Type B pancreatic cell (in vitro differentiated cells): Measurements from ENCODE around the gene FLYWCH1. TPM values are rescaled to one million over a fixed set of nuclear protein-coding genes. Genes with fewer than 3 reads are reported as not detected.

ENCODE experiments used
- DNase-seq: peaks from one replicate; pipeline ENCODE4 v3.0.0; 2021; ENCODE audit warnings: mixed read lengths; ENCODE audit not compliant: unreplicated experiment; ENCODE audit errors: extremely low spot score
- H3K27ac Mint-ChIP-seq: 2 replicates; pipeline ENCODE4 v1.8.0; 2021; ENCODE audit warnings: mild to moderate bottlenecking, mixed read lengths
- H3K27me3 Mint-ChIP-seq: 2 replicates; pipeline ENCODE4 v1.8.0; 2021; ENCODE audit warnings: mixed read lengths
- H3K36me3 Mint-ChIP-seq: 2 replicates; pipeline ENCODE4 v1.8.0; 2021; ENCODE audit warnings: mixed read lengths
- H3K4me1 Mint-ChIP-seq: one replicate; pipeline ENCODE4 v1.8.0; 2021; ENCODE audit warnings: mixed read lengths; ENCODE audit not compliant: unreplicated experiment
- H3K4me3 Mint-ChIP-seq: 2 replicates; pipeline ENCODE4 v1.8.0; 2021; ENCODE audit warnings: mild to moderate bottlenecking, mixed read lengths
- H3K9me3 Mint-ChIP-seq: 2 replicates; pipeline ENCODE4 v1.8.0; 2021; ENCODE audit warnings: mixed read lengths
- total RNA-seq: library from RNA; stranded (reverse); gene quantifications from 2 replicates; pipeline ENCODE4 v1.2.1, GENCODE V29; 2021; ENCODE audit warnings: low replicate concordance
- TF ChIP-seq, protein P1 (sequence below): fragments of 200-600 bp; sonication (generic); conservative IDR thresholded peaks from 2 replicates; pipeline ENCODE4 v1.5.0; 2021; ENCODE audit warnings: antibody characterized with exemption, mild to moderate bottlenecking

The FLYWCH1 gene
- total RNA-seq, 1 donor from 2014 or later, result 28.6 TPM

DNA sequence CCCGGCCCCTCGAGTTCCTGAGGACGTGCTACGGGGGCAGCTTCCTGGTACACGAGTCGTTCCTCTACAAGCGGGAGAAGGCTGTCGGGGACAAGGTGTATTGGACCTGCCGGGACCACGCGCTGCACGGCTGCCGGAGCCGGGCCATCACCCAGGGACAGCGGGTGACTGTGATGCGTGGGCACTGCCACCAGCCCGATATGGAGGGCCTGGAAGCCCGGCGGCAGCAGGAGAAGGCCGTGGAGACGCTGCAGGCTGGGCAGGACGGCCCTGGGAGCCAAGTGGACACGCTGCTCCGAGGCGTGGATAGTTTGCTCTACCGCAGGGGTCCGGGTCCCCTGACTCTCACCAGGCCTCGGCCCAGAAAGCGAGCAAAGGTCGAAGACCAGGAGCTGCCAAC, 21.4 kb downstream of the FLYWCH1 start:
- no peak for DNase-seq
- TF ChIP-seq, protein P1, sequence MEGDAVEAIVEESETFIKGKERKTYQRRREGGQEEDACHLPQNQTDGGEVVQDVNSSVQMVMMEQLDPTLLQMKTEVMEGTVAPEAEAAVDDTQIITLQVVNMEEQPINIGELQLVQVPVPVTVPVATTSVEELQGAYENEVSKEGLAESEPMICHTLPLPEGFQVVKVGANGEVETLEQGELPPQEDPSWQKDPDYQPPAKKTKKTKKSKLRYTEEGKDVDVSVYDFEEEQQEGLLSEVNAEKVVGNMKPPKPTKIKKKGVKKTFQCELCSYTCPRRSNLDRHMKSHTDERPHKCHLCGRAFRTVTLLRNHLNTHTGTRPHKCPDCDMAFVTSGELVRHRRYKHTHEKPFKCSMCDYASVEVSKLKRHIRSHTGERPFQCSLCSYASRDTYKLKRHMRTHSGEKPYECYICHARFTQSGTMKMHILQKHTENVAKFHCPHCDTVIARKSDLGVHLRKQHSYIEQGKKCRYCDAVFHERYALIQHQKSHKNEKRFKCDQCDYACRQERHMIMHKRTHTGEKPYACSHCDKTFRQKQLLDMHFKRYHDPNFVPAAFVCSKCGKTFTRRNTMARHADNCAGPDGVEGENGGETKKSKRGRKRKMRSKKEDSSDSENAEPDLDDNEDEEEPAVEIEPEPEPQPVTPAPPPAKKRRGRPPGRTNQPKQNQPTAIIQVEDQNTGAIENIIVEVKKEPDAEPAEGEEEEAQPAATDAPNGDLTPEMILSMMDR, result no peak
- H3K27me3 Mint-ChIP-seq, result no peaks in the 10 kb centered on the region
- no peaks in the 10 kb centered on the region for H3K9me3 Mint-ChIP-seq
- H3K36me3 Mint-ChIP-seq, result no peaks in the 10 kb centered on the region
- H3K4me1 Mint-ChIP-seq, result no peaks in the 10 kb centered on the region
- H3K4me3 Mint-ChIP-seq, result no peak overlapping the region
- no peak overlapping the region for H3K27ac Mint-ChIP-seq

DNA sequence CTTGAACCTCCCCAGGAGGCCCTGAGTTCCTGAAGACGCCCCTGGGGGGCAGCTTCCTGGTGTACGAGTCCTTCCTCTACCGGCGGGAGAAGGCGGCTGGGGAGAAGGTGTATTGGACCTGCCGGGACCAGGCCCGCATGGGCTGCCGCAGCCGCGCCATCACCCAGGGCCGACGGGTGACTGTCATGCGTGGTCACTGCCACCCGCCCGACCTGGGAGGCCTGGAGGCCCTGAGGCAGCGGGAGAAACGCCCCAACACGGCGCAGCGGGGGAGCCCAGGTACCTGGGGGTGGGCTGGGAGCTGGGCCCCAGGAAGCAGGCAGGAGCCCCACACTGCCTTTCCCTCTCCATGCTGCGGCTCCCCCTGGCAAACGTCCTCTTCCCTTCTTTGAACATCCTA, 22.0 kb downstream of the FLYWCH1 start:
- Mint-ChIP-seq H3K9me3 (no peaks in the 10 kb centered on the region), H3K4me3 (no peak overlapping the region), H3K27ac (no peak overlapping the region), H3K27me3 (no peaks in the 10 kb centered on the region), H3K36me3 (no peaks in the 10 kb centered on the region), H3K4me1 (no peaks in the 10 kb centered on the region)
- DNase-seq, result no peak
- TF ChIP-seq, protein P1, result no peak

- Mint-ChIP-seq H3K9me3 (no peaks in the 10 kb centered on the region), H3K27me3 (no peaks in the 10 kb centered on the region), H3K4me3 (no peak overlapping the region), H3K27ac (no peak overlapping the region), H3K4me1 (no peaks in the 10 kb centered on the region), H3K36me3 (no peaks in the 10 kb centered on the region)
- TF ChIP-seq, protein P1, result no peak
- DNase-seq, result no peak
Observed at GRCh38 chr16:2934450-2934849, 22.7 kb downstream of the FLYWCH1 start.

- TF ChIP-seq, protein P1, result no peak
- peaks cover 4% of the 10 kb centered on the region for H3K36me3 Mint-ChIP-seq
- H3K4me3 Mint-ChIP-seq, result no peak overlapping the region
- no peaks in the 10 kb centered on the region for H3K27me3 Mint-ChIP-seq
- peaks cover 3% of the 10 kb centered on the region for H3K4me1 Mint-ChIP-seq
- no peaks in the 10 kb centered on the region for H3K9me3 Mint-ChIP-seq
- H3K27ac Mint-ChIP-seq, result no peak overlapping the region
- no peak for DNase-seq
Observed at GRCh38 chr16:2936436-2937011, 24.8 kb downstream of the FLYWCH1 start.

- H3K4me3 Mint-ChIP-seq, result no peak overlapping the region
Observed at GRCh38 chr16:2937170-2937569, 25.4 kb downstream of the FLYWCH1 start.

More at GRCh38 chr16:2937170-2937569, 25.4 kb downstream of the FLYWCH1 start:
- peaks cover 3% of the 10 kb centered on the region for H3K4me1 Mint-ChIP-seq
- H3K27ac Mint-ChIP-seq, result no peak overlapping the region
- H3K9me3 Mint-ChIP-seq, result no peaks in the 10 kb centered on the region
- H3K36me3 Mint-ChIP-seq, result peaks cover 4% of the 10 kb centered on the region
- TF ChIP-seq, protein P1, result no peak
- no peaks in the 10 kb centered on the region for H3K27me3 Mint-ChIP-seq
- no peak for DNase-seq
